Measurements from ENCODE around the gene RIOK1. TPM values are rescaled to one million over a fixed set of nuclear protein-coding genes. Genes with fewer than 3 reads are reported as not detected.
A peak's percentile ranks its signal among the peaks of the same experiment; 100 is the strongest.

The RIOK1 gene
- total and polyA plus RNA-seq, 9 of the 15 experiments (the other 6 are each of a cell fraction or from before 2014, with no cell fraction given), result 24.9 to 101 (median 52.2) TPM

GRCh38 chr6:7343546-7344475, 45.8 kb upstream of the RIOK1 start:
- H3K9ac ChIP-seq (ENCODE audit: insufficient read depth in 1 of 2, low read depth in 2 of 2, low read length in 2 of 2), result peak overlapping the region; percentile 31 to 84
- no TSS peak for BruUV-seq (replicated peaks)
- WGBS (ENCODE audit: insufficient coverage, low coverage, missing lambda C conversion rate), result 32% methylated on average over 23 of the region's 29 CpGs
- peaks cover 6% of the 10 kb centered on the region for H3K9me3 ChIP-seq (replicated peaks; ENCODE audit: control insufficient read depth, insufficient read depth, low read depth, low read length)
- peak overlapping the region; percentile 57 for H3K4me2 ChIP-seq (ENCODE audit: insufficient read depth, low read length)
- no peaks in the 10 kb centered on the region for H3K79me2 ChIP-seq (ENCODE audit: control insufficient read depth, insufficient read depth, low read length)
- peaks cover 3 to 8% of the 10 kb centered on the region in 2 experiments; a peak in 4 of 5 replicates for H3K4me1 ChIP-seq (replicated peaks in 1 of 2; ENCODE audit: control insufficient read depth in 2 of 2, insufficient read depth in 2 of 2, low read length in 2 of 2)
- H4K20me1 ChIP-seq (replicated peaks; ENCODE audit: control insufficient read depth, insufficient read depth, low read length), result no peaks in the 10 kb centered on the region
- H3K36me3 ChIP-seq (ENCODE audit: control insufficient read depth, insufficient read depth, low read length), result no peaks in the 10 kb centered on the region
- in situ Hi-C loops (cut with MboI) (loop anchor here (5.0 kb wide), 1 partner anchor 62 kb away; no protein-coding TSS in a partner anchor), intact Hi-C loops (cut with micrococcal nuclease) (no loop called here)
- peak overlapping the region; percentile 22; the same call in 1 of the 2 replicates for H3K4me3 ChIP-seq
- no peak overlapping the region for H3K27ac ChIP-seq (ENCODE audit: extremely low read depth, low read depth, low read length)
- FAIRE-seq (no peak), ATAC-seq (no peak), DNase-seq (ENCODE audit: extremely low read depth in 1 of 4, low spot score in 3 of 4) (peak in 1 of 4 experiments; percentile 51)
- H3K9me1 ChIP-seq (ENCODE audit: control insufficient read depth, insufficient read depth, low read length), result no peaks in the 10 kb centered on the region
- POLR2A ChIA-PET, result interaction anchor here (0.6 to 1.2 kb wide), 2 partner anchors 29 to 601 kb away, joined by 3 to 4 read pairs; no protein-coding TSS in a partner anchor
- peak overlapping the region; percentile 70 for H2AFZ ChIP-seq (ENCODE audit: low read depth, low read length)
- CTCF ChIA-PET (ENCODE audit: low intra/inter-chr PET ratio), result no interaction called here
- no peaks in the 10 kb centered on the region for H3K27me3 ChIP-seq (ENCODE audit: control insufficient read depth in 2 of 2, insufficient read depth in 2 of 2, low read length in 2 of 2)
- no peak for TF ChIP-seq XRCC4 (IDR thresholded peaks at IDR 0.05; ENCODE audit: extremely low read depth, insufficient read depth, insufficient read length)
- TF ChIP-seq MED1 (CRISPR knock-in tag; IDR thresholded peaks at IDR 0.05; ENCODE audit: borderline replicate concordance), result no peak
- no peak for TF ChIP-seq ZBTB5 (IDR thresholded peaks at IDR 0.05)
- TF ChIP-seq TFAP4 (CRISPR knock-in tag; IDR thresholded peaks at IDR 0.05; ENCODE audit: borderline replicate concordance), result peak; percentile 79
- TF ChIP-seq STAT5B (CRISPR knock-in tag; IDR thresholded peaks at IDR 0.05), result no peak
- no peak for TF ChIP-seq CCNT2 (IDR thresholded peaks at IDR 0.05; ENCODE audit: borderline replicate concordance, extremely low read depth, insufficient read length, low read depth, low read length)
- TF ChIP-seq ZNF655 (CRISPR knock-in tag; IDR thresholded peaks at IDR 0.05), result no peak
- TF ChIP-seq SRSF3 (IDR thresholded peaks at IDR 0.05; ENCODE audit: insufficient read depth, low read length), result no peak
- TF ChIP-seq U2AF1 (optimal IDR thresholded peaks at IDR 0.05; ENCODE audit: low read depth, low read length), result no peak
- TF ChIP-seq BACH1 (tag; IDR thresholded peaks at IDR 0.05), result no peak
- no peak for TF ChIP-seq TSHZ1 (CRISPR knock-in tag; IDR thresholded peaks at IDR 0.05)
- TF ChIP-seq NFIC (IDR thresholded peaks at IDR 0.05), result no peak

Measured in K562 (cell line).